Right lobe of liver (tissue), 6 donors: ENCODE measurements around the gene ACTN4. TPM values are rescaled to one million over a fixed set of nuclear protein-coding genes. Genes with fewer than 3 reads are reported as not detected.

Experiments
- ATAC-seq, 4 donors: fragments of 200-7000 bp; cut with Tn5 transposase; one replicate each; pipeline ENCODE4 v1.9.1; 2020; ENCODE audit warnings: mild to moderate bottlenecking in 4 of 4, moderate library complexity in 4 of 4
- DNase-seq, 3 donors: peaks; one replicate each; pipeline ENCODE4 v3.0.0-alpha.2; 2020
- H3K27ac ChIP-seq, 3 donors: fragments of 200-600 bp; one replicate each; pipeline ENCODE4 v1.8.0; 2022
- H3K27me3 ChIP-seq, 2 donors: fragments of 200-600 bp; one replicate each; pipeline ENCODE4 v1.8.0; 2022
- H3K36me3 ChIP-seq, 4 donors: fragments of 200-600 bp; sonication (generic) in 1 of 4; one replicate each; pipeline versions ENCODE4 v1.5.1 to v1.8.0; 2017 to 2022; ENCODE audit warnings: control low read depth in 1 of 4
- H3K4me1 ChIP-seq, 4 donors: fragments of 200-600 bp; sonication (generic) in 1 of 4; one replicate each; pipeline versions ENCODE4 v1.5.1 to v1.8.0; 2017 to 2022; ENCODE audit warnings: control low read depth in 1 of 4
- H3K4me3 ChIP-seq, 3 donors: fragments of 200-600 bp; one replicate each; pipeline ENCODE4 v1.8.0; 2022
- H3K9me3 ChIP-seq, 4 donors: fragments of 200-600 bp; sonication (generic) in 1 of 4; one replicate each; pipeline versions ENCODE4 v1.5.1 to v1.8.0; 2017 to 2022; ENCODE audit warnings: control low read depth in 1 of 4
- CTCF ChIP-seq, 4 donors: fragments of 200-600 bp in 3 of 4; fragments of 450-650 bp in 1 of 4; IDR thresholded peaks; one replicate each; pipeline versions ENCODE4 v1.5.1 to v1.8.0; 2016 to 2022; ENCODE audit warnings: antibody characterized with exemption in 4 of 4, mild to moderate bottlenecking in 2 of 4
- POLR2A ChIP-seq: fragments of 450-650 bp; IDR thresholded peaks from one replicate; pipeline ENCODE4 v1.6.1; 2017; ENCODE audit warnings: antibody characterized with exemption, mild to moderate bottlenecking
- WGBS: methylation state at CpG from one replicate; pipeline ENCODE4 v1.1.6; 2018; ENCODE audit warnings: low coverage, low lambda C conversion rate; ENCODE audit not compliant: insufficient coverage; ENCODE audit errors: missing lambda C conversion rate; 5-methylcytosine and 5-hydroxymethylcytosine counted together
- intact Hi-C, 2 donors: fragments of 100-400 bp; cut with DNase I; formaldehyde crosslinking; loops; one replicate each; pipeline versions ENCODE4 v1.11.2 to v1.14.1; 2022
- total RNA-seq, 6 experiments: library from RNA; depleted of rRNA in 2 of 6; stranded (reverse); fragments of >200 nt in 2 of 6; fragmentation: NEBNext Ultra II Directional in 3 of 6; extraction: Animal tissue kit (Norgen Biotek cat#: 25700) in 3 of 6; gene quantifications; one replicate each; pipeline versions ENCODE4 v1.1.0 to v1.2.4, GENCODE V29; 2016 to 2023
- donor health status: DM: no; HTN: yes; CAD: no.
- donor health status: DM: no; HTN: no; CAD: no.
- donor health status: DM: no; HTN: no; CAD: no.
- donor health status: DM: no; HTN: yes; CAD: no.
- donor health status: DM: no; HTN: yes; CAD: no.

ACTN4 gene
- total RNA-seq, 6 experiments from 2014 or later = 142 to 306 (median 201) TPM

GRCh38 chr19:38669552-38669951, 22.1 kb downstream of the ACTN4 start:
- H3K4me3 ChIP-seq = no peak overlapping the region
- no peaks in the 10 kb centered on the region for H3K36me3 ChIP-seq
- peak overlapping the region in 2 of 3 donors; percentile 35 to 51 for H3K27ac ChIP-seq
- no peak for DNase-seq
- intact Hi-C loops = no loop called here
- no peaks in the 10 kb centered on the region for H3K27me3 ChIP-seq
- TF ChIP-seq CTCF (IDR thresholded peaks at IDR 0.05) = no peak
- no peak for TF ChIP-seq POLR2A
- peaks cover 0 to 75% (median 35%) of the 10 kb centered on the region in 4 donors for H3K4me1 ChIP-seq
- H3K9me3 ChIP-seq = no peaks in the 10 kb centered on the region
- no peak for ATAC-seq
- WGBS = no CpG with 5 or more reads among the region's 5 CpGs

GRCh38 chr19:38670921-38671398, 23.5 kb downstream of the ACTN4 start:
- intact Hi-C loops = no loop called here
- TF ChIP-seq POLR2A (no peak), CTCF (IDR thresholded peaks at IDR 0.05) (no peak)
- ATAC-seq (peak; percentile 28 to 63 (median 40)), DNase-seq (no peak)
- no peaks in the 10 kb centered on the region for H3K27me3 ChIP-seq
- WGBS = 16% methylated on average over 3 of the region's 3 CpGs
- H3K9me3 ChIP-seq = no peaks in the 10 kb centered on the region
- H3K27ac ChIP-seq = peak overlapping the region; percentile 24 to 51 (median 35)
- no peaks in the 10 kb centered on the region for H3K36me3 ChIP-seq
- no peak overlapping the region for H3K4me3 ChIP-seq
- H3K4me1 ChIP-seq = peaks cover 0 to 75% (median 32%) of the 10 kb centered on the region in 4 donors

GRCh38 chr19:38671654-38672053, 24.2 kb downstream of the ACTN4 start:
- Histone ChIP-seq H3K9me3 (no peaks in the 10 kb centered on the region), H3K27ac (peak overlapping the region; percentile 24 to 51 (median 35)), H3K36me3 (no peaks in the 10 kb centered on the region), H3K27me3 (no peaks in the 10 kb centered on the region), H3K4me3 (no peak overlapping the region), H3K4me1 (peaks cover 0 to 71% (median 30%) of the 10 kb centered on the region in 4 donors)
- no peak for DNase-seq
- peak in 1 of 4 donors; percentile 5 for ATAC-seq
- intact Hi-C loops = no loop called here
- 58% methylated on average over 4 of the region's 4 CpGs for whole genome bisulfite sequencing
- no peak for TF ChIP-seq POLR2A

- TF ChIP-seq CTCF (IDR thresholded peaks at IDR 0.05) = no peak
- TF ChIP-seq POLR2A = no peak
- intact Hi-C loops = no loop called here
- DNase-seq (no peak), ATAC-seq (no peak)
- 90% methylated on average over 4 of the region's 4 CpGs for WGBS
- Histone ChIP-seq H3K4me1 (peaks cover 0 to 62% (median 29%) of the 10 kb centered on the region in 4 donors), H3K9me3 (no peaks in the 10 kb centered on the region), H3K4me3 (no peak overlapping the region), H3K27ac (no peak overlapping the region), H3K36me3 (no peaks in the 10 kb centered on the region), H3K27me3 (no peaks in the 10 kb centered on the region)
These were observed 25.6 kb downstream of the ACTN4 start for GRCh38 chr19:38673030-38673429.

GRCh38 chr19:38674388-38675171, 27.1 kb downstream of the ACTN4 start:
- Histone ChIP-seq H3K27ac (peak overlapping the region; percentile 39 to 54 (median 44)), H3K4me3 (no peak overlapping the region), H3K27me3 (no peaks in the 10 kb centered on the region), H3K36me3 (no peaks in the 10 kb centered on the region), H3K9me3 (no peaks in the 10 kb centered on the region), H3K4me1 (peaks cover 0 to 68% (median 33%) of the 10 kb centered on the region in 4 donors)
- intact Hi-C loops = no loop called here
- TF ChIP-seq POLR2A = no peak
- no peak for TF ChIP-seq CTCF (IDR thresholded peaks at IDR 0.05)
- ATAC-seq (peak in 1 of 4 donors; percentile 7), DNase-seq (no peak)
- WGBS = 80% methylated on average over 12 of the region's 16 CpGs
